Hepatocyte (in vitro differentiated cells): ENCODE results near the gene ARID3A. TPM values are rescaled to one million over a fixed set of nuclear protein-coding genes. Genes with fewer than 3 reads are reported as not detected.

Source experiments
- DNase-seq: peaks from one replicate; pipeline ENCODE4 v3.0.0-alpha.2; 2016; ENCODE audit warnings: low spot score
- H2AFZ ChIP-seq: fragments of 200-600 bp; sonication (generic); 2 replicates; pipeline ENCODE4 v1.6.0; 2016; ENCODE audit warnings: antibody characterized with exemption, mild to moderate bottlenecking
- H3K27ac ChIP-seq: fragments of 200-600 bp; sonication (generic); 2 replicates; pipeline ENCODE4 v1.5.1; 2016; ENCODE audit warnings: mild to moderate bottlenecking
- H3K27me3 ChIP-seq: fragments of 200-600 bp; sonication (generic); 2 replicates; pipeline ENCODE4 v1.6.1; 2016
- H3K36me3 ChIP-seq: fragments of 200-600 bp; sonication (generic); replicated peaks from 2 replicates; pipeline ENCODE4 v1.5.1; 2016; ENCODE audit warnings: low read depth; ENCODE audit not compliant: insufficient read depth
- H3K4me1 ChIP-seq: fragments of 200-600 bp; sonication (generic); 2 replicates; pipeline ENCODE4 v1.5.1; 2016; ENCODE audit warnings: mild to moderate bottlenecking, moderate library complexity; ENCODE audit not compliant: insufficient read depth
- H3K4me2 ChIP-seq: fragments of 200-600 bp; sonication (generic); 2 replicates; pipeline ENCODE4 v1.6.0; 2016
- H3K4me3 ChIP-seq: fragments of 200-600 bp; sonication (generic); 2 replicates; pipeline ENCODE4 v1.5.1; 2016; ENCODE audit warnings: mild to moderate bottlenecking
- H3K79me2 ChIP-seq: fragments of 200-600 bp; sonication (generic); 2 replicates; pipeline ENCODE4 v1.6.0; 2017; ENCODE audit warnings: mild to moderate bottlenecking
- H3K9me2 ChIP-seq: fragments of 200-600 bp; sonication (generic); replicated peaks from 2 replicates; pipeline ENCODE4 v1.6.0; 2017; ENCODE audit warnings: mild to moderate bottlenecking; ENCODE audit not compliant: insufficient read depth
- H3K9me3 ChIP-seq: fragments of 200-600 bp; sonication (generic); 2 replicates; pipeline ENCODE4 v1.5.1; 2016; ENCODE audit warnings: low read depth, mild to moderate bottlenecking
- H4K20me1 ChIP-seq: fragments of 200-600 bp; sonication (generic); 2 replicates; pipeline ENCODE4 v1.6.0; 2016; ENCODE audit warnings: mild to moderate bottlenecking; ENCODE audit not compliant: insufficient read depth, poor library complexity, severe bottlenecking
- EZH2 ChIP-seq: fragments of 200-600 bp; sonication (generic); IDR thresholded peaks from 2 replicates; pipeline ENCODE4 v1.6.1; 2016; ENCODE audit warnings: antibody characterized with exemption, mild to moderate bottlenecking, borderline replicate concordance
- EZH2phosphoT487 ChIP-seq: fragments of 200-600 bp; sonication (generic); IDR thresholded peaks from one replicate; pipeline ENCODE4 v1.6.1; 2018; ENCODE audit warnings: antibody characterized with exemption, mild to moderate bottlenecking, low read depth, moderate library complexity; ENCODE audit not compliant: unreplicated experiment, severe bottlenecking
- WGBS: methylation state at CpG from one replicate; pipeline ENCODE4 v1.1.6; 2016; ENCODE audit warnings: low lambda C conversion rate; ENCODE audit errors: missing lambda C conversion rate; 5-methylcytosine and 5-hydroxymethylcytosine counted together
- polyA plus RNA-seq: library from polyadenylated mRNA; unstranded; fragments of >200 nt; fragmentation: Nextera tagmentation; extraction: Ambion mirVana; gene quantifications from 2 replicates; pipeline ENCODE4 v1.2.1, GENCODE V29; 2016
- total RNA-seq: library from RNA; depleted of rRNA; stranded (reverse); fragments of >200 nt; gene quantifications from 2 replicates; pipeline ENCODE4 v1.2.3, GENCODE V29; 2014
- TF ChIP-seq, protein P1 (sequence below): fragments of 200-600 bp; sonication (generic); IDR thresholded peaks from 2 replicates; pipeline ENCODE4 v1.5.1; 2016; ENCODE audit warnings: antibody characterized with exemption, mild to moderate bottlenecking; ENCODE audit not compliant: poor library complexity

ARID3A gene
- total and polyA plus RNA-seq, 2 experiments from 2014 or later, result 122 to 180 TPM

DNA sequence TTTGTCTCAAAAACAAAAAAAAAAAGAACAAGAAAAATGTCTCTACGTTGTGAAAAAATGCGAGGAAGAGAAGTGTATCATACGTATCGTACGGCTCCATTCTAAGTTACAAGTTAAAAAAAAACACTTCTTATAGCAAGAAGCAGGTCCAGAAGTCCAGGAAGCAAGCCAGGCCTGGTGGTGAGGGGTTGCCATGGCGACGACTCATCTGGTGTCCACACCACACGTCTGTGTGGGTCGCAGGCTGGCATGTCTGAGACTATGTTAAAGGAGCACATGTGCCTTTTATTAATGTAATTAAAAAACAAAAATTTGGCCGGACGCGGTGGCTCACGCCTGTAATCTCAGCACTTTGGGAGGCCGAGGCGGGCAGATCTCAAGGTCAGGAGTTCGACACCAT is 38.8 kb upstream of the ARID3A start:
- TF ChIP-seq, protein P1, sequence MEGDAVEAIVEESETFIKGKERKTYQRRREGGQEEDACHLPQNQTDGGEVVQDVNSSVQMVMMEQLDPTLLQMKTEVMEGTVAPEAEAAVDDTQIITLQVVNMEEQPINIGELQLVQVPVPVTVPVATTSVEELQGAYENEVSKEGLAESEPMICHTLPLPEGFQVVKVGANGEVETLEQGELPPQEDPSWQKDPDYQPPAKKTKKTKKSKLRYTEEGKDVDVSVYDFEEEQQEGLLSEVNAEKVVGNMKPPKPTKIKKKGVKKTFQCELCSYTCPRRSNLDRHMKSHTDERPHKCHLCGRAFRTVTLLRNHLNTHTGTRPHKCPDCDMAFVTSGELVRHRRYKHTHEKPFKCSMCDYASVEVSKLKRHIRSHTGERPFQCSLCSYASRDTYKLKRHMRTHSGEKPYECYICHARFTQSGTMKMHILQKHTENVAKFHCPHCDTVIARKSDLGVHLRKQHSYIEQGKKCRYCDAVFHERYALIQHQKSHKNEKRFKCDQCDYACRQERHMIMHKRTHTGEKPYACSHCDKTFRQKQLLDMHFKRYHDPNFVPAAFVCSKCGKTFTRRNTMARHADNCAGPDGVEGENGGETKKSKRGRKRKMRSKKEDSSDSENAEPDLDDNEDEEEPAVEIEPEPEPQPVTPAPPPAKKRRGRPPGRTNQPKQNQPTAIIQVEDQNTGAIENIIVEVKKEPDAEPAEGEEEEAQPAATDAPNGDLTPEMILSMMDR, result no peak
- TF ChIP-seq EZH2, result no peak
- TF ChIP-seq EZH2phosphoT487, result no peak
- H3K27ac ChIP-seq, result no peak overlapping the region
- H3K36me3 ChIP-seq, result no peaks in the 10 kb centered on the region
- H4K20me1 ChIP-seq, result no peaks in the 10 kb centered on the region
- DNase-seq, result peak; percentile 59
- H3K79me2 ChIP-seq, result peaks cover 14% of the 10 kb centered on the region
- H2AFZ ChIP-seq, result no peak overlapping the region
- WGBS, result 84% methylated on average over 16 of the region's 16 CpGs
- H3K9me2 ChIP-seq, result no peaks in the 10 kb centered on the region
- H3K4me3 ChIP-seq, result no peak overlapping the region
- H3K9me3 ChIP-seq, result no peaks in the 10 kb centered on the region
- no peaks in the 10 kb centered on the region for H3K27me3 ChIP-seq
- H3K4me2 ChIP-seq, result no peak overlapping the region
- H3K4me1 ChIP-seq, result no peaks in the 10 kb centered on the region

DNA sequence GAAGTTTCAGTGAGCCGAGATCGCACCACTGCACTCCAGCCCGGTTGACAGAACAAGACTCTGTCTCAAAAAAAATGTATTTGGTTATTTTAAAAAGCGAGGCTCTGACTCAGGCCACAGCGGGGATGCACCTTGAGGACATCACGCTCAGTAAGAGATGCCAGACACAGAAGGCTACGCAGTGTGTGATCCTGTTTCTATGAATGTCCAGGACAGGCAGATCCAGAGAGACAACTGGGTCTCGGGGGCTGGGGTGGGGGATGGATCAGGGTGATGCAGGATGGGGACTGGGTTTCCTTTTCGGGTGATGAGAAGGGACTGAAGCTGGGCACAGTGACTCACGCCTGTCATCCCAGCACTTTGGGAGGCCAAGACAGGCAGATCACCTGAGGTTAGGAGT is 38.2 kb upstream of the ARID3A start:
- Histone ChIP-seq H3K27me3 (no peaks in the 10 kb centered on the region), H3K36me3 (no peaks in the 10 kb centered on the region), H3K27ac (no peak overlapping the region), H3K4me1 (no peaks in the 10 kb centered on the region), H2AFZ (no peak overlapping the region), H3K9me3 (no peaks in the 10 kb centered on the region), H3K4me2 (no peak overlapping the region), H4K20me1 (no peaks in the 10 kb centered on the region), H3K9me2 (no peaks in the 10 kb centered on the region), H3K4me3 (no peak overlapping the region), H3K79me2 (peaks cover 20% of the 10 kb centered on the region)
- DNase-seq, result no peak
- 98% methylated on average over 8 of the region's 10 CpGs for WGBS
- TF ChIP-seq EZH2phosphoT487, result no peak
- TF ChIP-seq, protein P1, result no peak
- TF ChIP-seq EZH2, result no peak

DNA sequence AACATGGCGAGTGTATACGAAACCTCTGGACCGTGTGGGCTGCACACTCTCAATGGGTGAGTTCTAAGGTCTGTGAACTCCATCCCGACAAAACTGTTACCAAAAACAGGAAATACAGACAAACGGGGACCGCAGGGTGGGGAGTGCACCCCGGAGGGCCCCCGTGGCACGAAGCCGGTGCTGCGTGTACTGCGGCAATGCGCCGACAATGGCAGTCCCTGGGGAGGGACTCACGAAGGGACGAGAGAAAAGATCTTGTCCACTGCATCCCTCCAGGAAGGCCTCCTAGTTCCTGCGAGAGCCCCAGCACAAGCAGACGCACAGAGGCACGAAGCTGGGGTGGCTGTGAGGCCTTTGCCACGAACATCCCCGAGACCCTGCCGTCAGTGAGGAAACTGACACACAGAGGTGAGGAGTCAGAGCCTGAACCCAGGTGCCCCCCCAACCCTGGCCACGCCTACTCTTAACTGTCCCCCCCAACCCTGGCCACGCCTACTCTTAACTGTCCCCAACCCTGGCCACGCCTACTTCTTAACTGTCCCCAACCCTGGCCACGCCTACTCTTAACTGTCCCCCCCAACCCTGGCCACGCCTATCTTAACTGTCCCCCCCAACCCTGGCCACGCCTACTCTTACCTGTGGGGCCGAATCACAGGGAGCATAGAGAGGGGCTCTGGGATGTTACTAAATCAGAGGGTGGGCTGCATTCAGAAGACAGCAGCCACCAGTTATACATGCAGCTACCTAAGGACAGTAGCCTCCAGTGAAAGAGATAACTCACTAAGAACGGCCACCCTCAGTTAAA is 37.1 kb upstream of the ARID3A start:
- Histone ChIP-seq H3K36me3 (no peaks in the 10 kb centered on the region), H3K27me3 (no peaks in the 10 kb centered on the region), H3K9me2 (no peaks in the 10 kb centered on the region), H4K20me1 (no peaks in the 10 kb centered on the region), H3K4me2 (no peak overlapping the region), H2AFZ (no peak overlapping the region), H3K4me3 (no peak overlapping the region), H3K9me3 (no peaks in the 10 kb centered on the region), H3K79me2 (peaks cover 20% of the 10 kb centered on the region), H3K27ac (no peak overlapping the region), H3K4me1 (no peaks in the 10 kb centered on the region)
- 98% methylated on average over 30 of the region's 30 CpGs for WGBS
- TF ChIP-seq EZH2phosphoT487, result no peak
- TF ChIP-seq EZH2, result no peak
- TF ChIP-seq, protein P1, result no peak
- DNase-seq, result no peak
